ENCODE results near the gene SORCS2.

DNA sequence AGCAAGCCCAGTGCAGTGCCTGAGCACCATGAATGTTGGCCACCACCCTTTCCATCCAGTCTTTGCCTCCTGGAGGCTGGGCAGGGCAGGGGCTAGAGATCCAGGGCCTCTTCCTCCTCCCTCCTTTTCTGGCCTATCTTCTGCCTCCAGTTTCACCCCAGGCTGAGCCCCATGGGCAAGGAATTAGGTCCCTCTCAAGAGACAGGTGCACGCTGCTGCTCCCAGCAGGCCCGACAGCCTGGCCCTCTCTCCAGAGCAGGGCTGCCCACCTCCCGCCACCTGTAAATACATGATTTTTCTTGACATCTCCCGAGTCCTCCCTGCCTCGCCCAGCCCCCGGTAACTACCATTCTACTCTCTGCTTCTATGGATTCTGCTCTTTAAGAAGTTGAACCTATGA lies 299.6 kb downstream of the SORCS2 start:
- no peak for TF ChIP-seq EZH2 (IDR thresholded peaks at IDR 0.05; ENCODE audit: borderline replicate concordance, insufficient read depth, low read depth, low read length, poor library complexity, severe bottlenecking)
- TF ChIP-seq, protein P1, sequence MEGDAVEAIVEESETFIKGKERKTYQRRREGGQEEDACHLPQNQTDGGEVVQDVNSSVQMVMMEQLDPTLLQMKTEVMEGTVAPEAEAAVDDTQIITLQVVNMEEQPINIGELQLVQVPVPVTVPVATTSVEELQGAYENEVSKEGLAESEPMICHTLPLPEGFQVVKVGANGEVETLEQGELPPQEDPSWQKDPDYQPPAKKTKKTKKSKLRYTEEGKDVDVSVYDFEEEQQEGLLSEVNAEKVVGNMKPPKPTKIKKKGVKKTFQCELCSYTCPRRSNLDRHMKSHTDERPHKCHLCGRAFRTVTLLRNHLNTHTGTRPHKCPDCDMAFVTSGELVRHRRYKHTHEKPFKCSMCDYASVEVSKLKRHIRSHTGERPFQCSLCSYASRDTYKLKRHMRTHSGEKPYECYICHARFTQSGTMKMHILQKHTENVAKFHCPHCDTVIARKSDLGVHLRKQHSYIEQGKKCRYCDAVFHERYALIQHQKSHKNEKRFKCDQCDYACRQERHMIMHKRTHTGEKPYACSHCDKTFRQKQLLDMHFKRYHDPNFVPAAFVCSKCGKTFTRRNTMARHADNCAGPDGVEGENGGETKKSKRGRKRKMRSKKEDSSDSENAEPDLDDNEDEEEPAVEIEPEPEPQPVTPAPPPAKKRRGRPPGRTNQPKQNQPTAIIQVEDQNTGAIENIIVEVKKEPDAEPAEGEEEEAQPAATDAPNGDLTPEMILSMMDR (IDR thresholded peaks at IDR 0.05): no peak
